ENCODE measurements around the gene MRAP.
"Not testable (repeated sequence)": the region's sequence is repeated elsewhere in the genome, so short reads cannot be mapped to it uniquely, and the experiment has no call there.

Gene MRAP

DNA sequence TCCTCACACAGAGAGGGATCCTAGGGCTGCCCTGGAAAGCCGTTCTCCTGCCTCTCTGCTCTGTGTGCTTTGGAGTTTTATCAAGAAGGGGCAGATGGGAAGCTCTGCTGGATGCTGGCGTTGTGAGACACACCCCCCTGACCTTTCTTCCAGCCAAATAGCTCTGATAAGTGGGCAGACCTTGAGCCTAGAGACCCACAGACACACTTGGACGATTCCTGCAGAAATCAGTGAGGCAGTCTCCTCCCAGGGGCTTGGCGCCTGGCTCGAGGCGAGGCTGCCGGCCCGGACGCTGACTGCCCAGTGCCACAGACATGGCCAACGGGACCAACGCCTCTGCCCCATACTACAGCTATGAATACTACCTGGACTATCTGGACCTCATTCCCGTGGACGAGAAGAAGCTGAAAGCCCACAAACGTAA, at the start of gene MRAP:
TSS of gene MRAP (plus strand) at position 198 of the 424 bp plus-strand sequence. CDS start at position 315, 117 bp downstream.
- no peak for DNase-seq

DNA sequence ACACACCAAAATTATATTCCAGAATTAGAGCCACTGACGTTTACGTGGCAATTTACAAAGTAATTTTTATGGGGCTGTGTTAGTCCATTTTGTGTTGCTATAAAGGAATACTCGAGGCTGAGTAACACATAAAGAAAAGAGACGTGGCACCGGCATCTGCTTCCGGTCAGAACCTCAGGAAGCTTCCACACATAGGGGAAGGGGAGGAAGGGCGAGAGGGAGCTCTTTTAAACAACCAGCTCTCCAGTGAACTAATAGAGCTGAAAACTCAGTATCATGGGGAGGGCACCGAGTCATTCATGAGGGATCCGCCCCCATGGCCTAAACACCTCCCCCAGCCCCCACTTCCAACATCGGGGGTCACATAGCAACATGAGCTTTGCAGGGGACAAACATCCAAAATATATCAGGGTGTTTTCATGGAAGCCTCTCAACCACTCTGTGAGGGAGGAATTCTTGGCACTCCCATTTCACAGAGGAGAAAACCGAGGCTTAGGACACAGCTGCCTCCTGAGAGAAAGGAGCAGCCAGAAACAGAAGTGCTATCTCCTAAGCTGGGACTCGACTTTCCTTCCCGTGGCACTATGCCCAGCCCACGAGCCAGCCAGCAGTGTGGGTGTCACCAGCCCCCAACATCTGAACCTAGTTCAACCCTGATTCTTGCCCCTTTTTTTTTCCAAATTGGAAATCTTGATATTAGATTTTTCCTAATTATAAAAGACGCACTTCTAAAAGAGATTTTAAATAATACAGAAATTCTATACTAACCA, 49.0 kb upstream of the MRAP start:
- DNase-seq, result no peak

DNA sequence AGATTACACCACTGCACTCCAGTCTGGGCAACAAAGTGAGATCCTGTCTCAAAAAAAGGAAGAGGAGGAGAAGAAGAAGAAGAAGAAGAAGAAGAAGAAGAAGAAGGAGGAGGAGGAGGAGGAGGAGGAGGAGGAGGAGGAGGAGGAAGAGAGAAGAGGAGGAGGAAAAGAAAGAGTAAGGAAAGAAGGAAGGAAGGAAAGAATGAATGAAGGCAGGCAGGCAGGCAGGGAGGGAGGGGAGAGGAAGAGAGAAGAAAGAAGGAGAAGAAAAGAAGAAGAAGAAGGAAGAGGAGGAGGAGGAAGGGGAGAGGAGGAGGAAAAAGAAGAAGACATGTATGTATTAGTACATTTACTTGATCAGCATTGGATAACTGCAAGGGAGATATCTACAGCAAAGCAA, 46.5 kb upstream of the MRAP start:
- no peak for DNase-seq

DNA sequence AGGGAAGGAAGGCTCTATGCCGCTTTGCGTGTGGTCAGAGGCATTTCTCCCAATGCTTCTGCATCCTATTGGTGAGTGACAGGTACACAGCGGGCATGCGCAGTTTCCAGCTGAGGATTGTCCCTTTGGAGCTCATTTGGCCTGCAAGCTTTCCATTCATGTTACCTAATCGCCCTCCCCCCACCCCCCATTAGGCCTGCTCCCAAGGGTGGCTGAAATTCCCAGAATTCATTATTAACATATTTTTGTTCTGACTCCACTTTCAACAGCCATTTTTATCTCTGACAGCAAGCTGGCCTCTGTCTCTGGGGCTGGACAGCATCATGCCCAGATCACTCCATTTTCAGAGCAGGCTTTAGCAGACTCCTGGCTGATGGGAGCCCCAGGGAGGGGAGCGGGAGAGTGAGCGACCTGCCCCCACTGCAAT, 45.4 kb upstream of the MRAP start:
- no peak for DNase-seq

DNA sequence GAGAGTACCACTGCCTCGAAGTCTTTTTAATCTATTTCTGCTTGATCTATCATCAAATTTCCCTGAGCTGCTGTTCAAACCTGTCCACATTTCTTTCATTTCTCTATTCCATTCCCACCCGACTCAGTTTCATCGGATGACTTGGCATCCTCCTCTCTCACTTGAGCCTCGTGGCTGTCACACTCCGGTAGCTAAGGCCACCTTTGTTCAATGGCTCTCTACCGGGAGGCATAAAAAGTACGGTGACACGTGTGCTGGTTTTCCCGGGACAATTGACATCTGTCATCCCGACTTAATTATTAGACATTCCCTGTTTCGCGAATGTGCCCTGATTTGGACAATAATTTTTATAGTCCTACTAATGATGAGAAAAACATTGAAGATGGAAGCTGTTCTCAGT, 42.4 kb upstream of the MRAP start:
- DNase-seq, result no peak

DNA sequence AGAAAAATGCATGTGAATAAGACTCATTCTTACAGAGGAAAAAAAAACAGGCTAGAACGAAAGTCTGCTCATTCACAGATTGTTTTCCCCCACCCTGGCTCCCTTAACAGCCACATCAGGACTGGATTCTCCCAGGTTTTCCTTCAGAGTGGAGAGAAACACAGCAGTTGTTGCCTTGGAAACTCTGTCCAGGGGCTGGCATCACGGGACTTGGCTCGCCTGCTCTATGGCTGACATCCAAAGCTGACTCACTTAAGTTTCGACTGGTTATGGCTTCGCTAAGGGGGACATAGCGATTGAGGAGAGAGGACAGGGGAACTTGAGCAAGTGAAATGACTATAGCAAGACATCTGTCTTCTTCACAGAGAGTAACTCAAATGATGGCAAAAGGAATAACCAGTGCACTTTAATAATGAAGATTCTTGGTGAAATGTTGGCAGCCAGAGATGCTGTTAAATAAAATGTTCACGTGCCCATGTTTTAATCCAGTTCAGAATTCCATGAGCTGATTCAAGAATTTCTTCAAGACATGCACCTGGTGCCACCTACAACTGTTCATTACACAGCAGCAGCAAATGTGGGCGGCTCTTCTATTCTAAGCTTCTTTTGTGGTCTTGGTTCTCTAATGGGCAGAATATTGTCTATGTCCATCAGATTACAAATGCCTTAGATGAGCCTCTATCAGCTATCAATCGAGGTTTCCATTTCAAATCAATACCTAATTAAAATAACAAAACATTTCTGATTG, 41.6 kb upstream of the MRAP start:
- no peak for DNase-seq

DNA sequence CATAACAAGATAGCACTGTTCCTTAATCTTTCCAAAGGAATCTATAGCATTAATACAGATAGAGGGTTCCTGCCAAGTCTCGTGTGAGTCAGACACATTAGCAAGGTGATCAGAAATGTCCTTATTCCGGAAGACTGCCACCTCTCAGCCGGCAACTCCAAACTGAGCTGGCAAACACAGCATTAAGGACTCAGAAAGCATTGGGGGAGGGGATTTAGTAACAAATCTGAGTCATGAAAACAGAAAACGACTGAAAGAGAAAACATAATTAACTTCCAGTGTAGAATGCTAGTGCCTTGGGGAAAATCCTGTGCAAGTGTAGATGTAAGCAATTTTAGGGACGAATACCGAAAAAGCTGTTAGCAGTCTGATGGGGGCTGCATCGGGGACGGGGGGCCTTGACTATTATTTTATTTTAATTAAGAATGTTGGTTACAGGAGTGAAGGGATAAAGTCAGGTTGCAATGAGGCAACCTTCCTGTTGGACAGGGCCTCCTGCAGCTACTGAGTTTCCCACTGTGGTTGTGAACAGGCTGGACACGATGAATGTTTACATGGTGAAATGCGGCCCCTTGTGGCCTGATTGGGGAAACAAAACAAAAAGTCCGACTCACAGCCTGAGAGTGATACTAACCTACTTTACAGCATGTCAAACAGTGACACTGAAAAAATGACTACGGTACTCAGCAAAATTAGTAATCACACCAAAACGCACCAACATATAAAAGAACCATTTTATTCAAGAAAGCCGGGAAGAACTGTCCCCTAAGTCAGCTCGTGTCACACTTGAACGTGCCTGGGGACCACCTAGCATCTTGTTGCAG, 40.5 kb upstream of the MRAP start:
- no peak for DNase-seq

DNA sequence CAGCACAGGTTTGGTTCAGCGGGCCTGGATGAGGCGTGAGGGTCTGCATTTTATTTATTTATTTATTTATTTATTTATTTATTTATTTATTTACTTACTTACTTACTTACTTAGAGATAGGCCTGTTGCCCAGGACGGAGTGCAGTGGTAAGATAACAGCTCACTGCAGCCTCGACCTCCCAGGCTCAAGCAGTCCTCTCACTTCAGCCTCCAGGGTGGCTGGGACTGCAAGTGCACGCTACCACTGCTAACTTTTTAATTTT, 39.9 kb upstream of the MRAP start:
- not testable (repeated sequence) for DNase-seq

DNA sequence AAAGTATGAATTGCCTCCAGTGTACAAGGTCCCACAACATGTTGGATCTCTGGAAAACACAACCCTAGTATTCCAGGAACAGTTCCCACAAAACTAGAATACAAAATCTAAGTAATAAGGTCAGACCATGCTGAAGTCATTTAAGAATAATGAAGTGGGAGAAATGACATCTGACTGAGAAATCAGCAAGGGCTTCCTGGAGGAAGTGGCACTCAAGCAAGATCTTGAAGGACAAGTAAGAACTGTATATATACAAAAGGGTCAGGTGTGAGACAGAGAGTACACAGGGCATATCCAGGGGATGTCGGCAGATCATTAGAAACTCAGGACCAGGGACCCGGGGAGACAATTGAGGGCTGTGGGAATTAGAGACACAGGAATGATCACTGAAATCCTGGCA, 38.5 kb upstream of the MRAP start:
- no peak for DNase-seq

DNA sequence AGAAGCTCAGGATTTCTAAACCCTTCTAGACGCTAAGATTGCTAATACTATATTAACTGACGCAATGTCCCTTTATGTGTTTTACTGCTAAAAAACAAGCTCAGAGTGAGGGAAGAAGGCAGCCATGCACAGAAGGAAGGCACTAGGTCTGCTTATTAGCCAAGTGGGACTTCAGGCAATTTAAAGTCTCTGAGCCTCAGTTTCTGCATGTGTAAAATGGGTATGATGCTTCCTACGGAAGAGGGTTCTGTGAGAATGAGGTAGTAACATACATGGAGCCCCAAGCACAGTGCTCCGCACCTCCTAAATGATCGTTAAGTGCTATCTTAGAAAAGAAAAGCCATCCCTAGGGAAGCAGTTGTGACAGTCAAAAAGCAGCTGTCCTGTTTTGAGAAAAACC, 36.7 kb upstream of the MRAP start:
- no peak for DNase-seq

DNA sequence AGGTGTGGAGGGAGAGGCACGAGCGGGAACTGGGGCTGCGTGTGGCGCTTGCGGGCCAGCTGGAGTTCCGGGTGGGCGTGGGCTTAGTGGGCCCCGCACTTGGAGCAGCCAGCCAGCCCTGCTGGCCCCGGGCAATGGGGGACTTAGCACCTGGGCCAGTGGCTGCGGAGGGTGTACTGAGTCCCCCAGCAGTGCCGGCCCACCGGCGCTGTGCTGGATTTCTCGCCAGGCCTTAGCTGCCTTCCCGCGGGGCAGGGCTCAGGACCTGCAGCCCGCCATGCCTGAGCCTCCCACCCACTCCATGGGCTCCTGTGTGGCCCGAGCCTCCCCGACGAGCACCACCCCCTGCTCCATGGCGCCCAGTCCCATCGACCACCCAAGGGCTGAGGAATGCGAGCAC, 33.3 kb upstream of the MRAP start:
- DNase-seq, result not testable (repeated sequence)

DNA sequence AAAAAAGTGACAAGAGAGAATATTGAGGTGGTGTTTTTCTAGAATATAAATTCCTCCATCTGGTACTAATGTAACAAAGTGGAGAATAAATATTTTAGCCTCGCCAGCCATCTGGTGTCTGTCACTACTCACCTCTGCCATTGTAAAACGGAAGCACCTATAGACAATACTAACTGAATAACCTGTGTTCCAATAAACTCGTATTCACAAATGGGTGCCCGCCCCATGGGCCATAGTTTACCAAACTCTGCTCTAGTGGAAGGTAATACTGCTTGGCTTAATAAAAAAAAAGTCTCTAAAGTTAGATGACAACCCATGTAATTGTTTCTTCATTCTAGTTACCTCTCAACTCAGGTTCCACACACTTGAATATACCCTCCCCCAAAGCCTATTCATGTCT, 27.9 kb upstream of the MRAP start:
- DNase-seq, result no peak

DNA sequence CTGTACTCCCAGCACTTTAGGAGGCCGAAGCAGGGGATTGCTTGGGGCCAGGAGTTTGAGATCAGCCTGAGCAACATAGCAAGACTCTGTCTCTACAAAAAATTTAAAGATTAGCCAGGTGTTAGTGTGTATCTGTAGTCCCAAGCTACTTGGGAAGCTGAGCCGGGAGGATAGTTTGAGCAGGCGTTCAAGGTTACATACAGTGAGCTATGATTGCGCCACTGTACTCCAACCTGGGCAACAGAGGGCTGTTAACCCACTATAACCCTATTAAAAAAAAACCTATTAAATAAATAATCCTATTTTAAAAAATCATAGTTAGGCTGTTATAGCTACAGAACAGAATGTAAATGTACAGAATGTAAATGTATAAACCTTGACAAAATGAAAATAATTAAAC, 22.0 kb upstream of the MRAP start:
- no peak for DNase-seq

DNA sequence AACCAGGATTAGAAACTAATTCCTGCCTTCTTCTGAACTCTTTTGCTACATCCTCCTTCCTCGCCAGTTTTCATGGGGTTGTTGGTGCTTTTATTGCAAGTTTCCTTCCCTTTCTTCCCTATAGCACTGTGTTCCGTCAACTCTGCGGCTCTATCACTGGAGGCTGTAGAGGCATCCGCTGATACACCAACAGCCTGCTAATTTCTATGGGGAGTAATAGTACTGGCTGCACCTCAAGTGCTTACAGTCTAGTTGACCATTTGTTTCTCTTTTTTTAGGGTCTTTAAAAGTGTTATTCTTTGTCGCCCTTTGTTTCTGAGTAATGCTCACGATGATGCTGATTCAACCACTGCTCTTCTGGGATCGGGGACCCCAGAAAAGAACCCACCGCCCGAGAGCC, 20.6 kb upstream of the MRAP start:
- DNase-seq, result no peak

DNA sequence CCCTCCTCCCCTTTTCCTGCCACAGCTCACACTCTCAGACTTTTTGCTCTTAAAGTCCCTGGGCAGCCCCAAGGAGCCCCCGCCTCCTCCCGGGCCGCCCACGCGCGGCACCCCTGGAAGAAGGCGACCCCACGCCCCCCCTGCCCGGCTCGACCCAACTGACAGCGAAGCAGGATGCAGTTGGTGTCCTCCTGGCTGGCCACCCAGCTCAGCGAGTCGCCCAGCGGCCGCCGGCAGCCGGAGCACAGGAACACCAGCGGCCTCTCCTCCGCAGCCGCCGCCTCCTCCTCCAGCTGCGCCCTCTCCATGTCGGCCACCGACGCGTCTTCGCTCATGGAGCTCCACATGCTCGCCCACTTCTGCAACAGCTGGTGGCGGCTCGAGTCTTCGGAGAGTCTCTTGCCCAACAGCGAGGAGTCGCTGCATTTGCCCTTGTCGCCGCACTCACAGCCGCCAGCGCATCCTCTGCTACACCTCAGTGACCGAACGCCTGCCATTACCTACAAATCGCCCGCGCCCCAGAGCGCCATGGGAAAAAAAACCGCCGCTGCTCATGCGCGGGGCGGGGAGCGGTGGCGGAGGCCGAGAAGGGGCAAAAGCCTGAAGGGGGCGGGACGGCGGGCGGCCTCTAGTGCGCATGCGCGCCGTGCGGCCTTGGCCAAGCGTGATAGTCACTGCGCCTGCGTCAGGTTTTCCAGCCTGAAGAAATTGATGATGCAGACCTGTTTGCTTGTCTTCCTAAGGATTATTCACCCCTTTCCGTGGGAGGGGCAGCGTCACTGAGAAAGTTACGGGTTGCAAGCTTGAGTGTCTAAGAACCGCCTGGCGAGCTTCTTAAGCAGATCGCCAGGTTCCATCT, 19.9 kb upstream of the MRAP start, which contains the start of gene MIS18A:
TSS of gene MIS18A (minus strand) at position 532 of the 859 bp plus-strand sequence. CDS start at position 497, 35 bp downstream.
- DNase-seq, result peak; percentile 96

DNA sequence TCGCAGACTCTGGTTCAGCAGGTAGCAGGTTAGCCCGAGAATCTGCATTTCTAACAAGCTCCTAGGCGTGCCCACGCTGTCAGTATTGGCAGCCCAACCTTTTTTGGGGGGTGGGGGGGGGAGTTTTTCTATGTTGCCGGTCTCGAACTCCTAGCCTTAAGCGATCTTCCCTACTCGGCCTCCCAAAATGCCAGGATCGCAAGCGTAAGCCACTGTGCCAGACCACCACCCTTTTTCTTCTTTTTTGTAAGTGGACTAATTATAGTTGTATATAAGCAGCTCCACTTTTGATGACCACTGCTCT, 19.3 kb upstream of the MRAP start:
- DNase-seq, result no peak

DNA sequence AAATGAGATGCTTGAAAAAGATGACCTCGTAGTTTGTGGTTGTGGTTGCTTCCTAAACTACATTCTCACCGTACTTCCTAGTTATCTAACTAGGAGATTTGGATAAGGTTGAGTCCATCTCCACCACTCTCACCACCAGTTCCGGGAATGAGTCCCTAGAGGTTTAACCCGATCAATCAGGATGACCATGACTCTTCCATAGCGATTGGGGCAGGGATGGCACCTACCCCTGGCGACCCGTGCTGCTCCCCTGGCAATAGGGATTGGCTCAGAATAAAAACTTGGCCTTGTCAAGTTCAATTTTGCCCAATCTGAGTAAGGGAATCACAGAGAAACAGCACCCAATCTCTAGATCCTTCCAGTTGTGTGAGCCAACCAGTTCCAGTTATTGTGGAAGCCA, 17.1 kb upstream of the MRAP start:
- DNase-seq, result no peak

DNA sequence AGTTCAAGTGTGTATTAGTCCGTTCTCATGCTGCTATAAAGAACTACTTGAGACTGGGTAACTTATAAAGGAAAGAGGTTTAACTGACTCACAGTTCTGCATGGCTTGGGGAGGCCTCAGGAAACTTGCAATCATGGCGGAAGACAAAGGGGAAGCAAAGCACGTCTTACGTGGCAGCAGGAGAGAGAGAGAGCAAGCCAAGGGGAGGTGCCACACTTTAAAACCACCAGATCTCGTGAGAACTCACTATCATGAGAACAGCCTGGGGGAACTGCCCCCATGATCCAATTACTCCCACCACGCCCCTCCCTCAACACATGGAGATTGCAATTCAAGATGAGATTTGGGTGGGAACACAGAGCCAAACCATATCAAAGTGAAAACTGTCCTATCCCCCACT, 15.7 kb upstream of the MRAP start:
- no peak for DNase-seq

DNA sequence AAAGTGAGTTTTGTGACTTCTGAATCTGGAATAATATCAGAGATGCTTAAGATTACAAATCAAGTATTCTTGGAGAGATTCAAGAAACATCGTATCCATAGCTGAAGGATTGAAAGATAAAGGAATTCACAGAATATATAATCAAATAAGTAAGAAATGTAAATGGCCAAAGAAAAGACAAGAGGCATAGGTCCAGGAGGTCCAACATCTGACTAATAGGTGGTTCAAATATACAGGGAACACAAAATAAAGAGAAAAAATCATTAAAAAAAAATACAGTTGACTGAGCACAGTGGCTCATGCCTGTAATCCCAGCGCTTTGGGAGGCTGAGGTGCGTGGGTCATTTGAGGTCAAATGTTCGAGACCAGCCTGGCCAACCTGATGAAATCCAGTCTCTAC, 13.2 kb upstream of the MRAP start:
- no peak for DNase-seq

DNA sequence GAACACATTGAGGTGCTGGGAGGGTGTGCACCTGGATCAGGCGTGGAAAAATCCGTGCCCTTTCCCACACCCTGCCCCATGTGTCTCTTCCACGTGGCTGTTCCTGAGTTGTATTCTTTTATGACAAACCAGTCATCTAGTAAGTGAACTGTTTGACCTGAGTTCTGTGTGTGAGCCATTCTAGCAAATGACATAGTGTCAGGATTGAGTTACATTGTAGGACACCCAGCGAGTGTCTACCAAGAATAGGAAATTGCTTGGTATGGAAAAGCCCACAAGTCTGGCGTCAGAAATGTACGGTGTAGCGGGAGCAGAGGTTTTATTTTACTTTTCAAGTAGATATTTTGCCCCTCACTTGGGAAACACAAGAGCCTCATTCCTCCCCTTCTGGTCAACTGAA, 1.2 kb upstream of the MRAP start:
- DNase-seq, result no peak

DNA sequence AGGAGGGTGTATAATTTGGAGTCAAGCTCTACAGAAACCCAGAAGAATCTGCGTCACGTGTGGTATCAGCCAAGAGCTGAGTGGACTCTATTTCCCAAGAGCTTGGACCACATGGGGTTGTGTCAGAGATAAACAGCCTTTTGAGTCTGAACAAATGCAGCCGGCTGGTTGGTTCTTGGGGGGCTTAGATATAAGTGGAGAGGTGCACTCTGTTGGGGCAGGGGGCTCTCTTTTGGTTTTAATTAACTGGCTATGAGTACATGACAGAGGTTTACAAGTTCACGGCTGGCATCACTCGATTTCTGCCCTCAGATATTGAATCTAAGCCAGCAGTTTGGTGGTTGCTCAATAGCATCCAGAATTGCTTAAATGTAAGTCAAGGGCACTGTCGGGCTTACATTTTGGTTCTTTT, 501 bp upstream of the MRAP start:
- no peak for DNase-seq

DNA sequence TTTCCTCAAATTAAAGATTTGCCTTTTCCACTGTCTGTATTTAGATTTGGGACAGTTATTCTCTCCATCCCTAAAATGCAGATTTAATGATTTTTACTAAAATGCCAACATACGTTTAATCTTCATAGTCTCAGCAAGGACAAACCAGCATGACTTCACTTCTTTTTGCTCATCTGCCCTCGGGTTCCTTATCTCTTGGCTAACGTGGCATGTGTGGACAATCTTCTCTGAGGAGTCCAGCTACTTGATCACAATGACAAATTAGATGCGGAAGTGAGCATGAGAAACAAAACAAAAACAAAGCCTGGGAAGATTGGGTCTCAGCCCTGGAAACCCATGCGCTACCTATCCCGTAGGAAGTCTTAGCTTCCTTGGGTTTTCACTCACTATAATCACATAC, 1.0 kb downstream of the MRAP start:
- no peak for DNase-seq

DNA sequence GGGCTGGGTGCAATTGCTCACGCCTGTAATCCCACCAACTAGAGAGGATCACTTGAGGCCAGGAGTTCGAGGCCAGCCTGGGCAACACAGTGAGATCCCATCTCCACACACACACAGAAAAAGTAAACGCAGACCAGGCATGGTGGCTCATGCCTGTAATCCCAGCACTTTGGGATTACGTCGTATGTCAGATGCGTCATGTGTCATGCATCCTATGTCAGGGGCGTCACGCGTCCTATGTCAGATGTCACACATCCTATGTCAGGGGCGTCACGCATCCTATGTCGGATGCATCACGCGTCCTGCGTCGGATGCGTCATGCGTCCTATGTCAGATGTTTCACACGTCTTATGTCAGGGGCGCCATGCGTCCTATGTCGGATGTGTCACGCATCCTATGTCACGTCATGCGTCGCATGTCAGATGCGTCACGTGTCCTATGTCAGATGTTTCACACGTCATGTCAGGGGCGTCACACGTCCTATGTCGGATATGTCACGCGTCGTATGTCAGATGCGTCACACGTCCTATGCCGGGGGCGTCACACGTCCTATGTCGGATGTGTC, 1.5 kb downstream of the MRAP start:
- DNase-seq, result no peak
